A549 (cell line): ENCODE results near the gene DNAJC5G. TPM values are rescaled to one million over a fixed set of nuclear protein-coding genes. Genes with fewer than 3 reads are reported as not detected.
A peak's percentile ranks its signal among the peaks of the same experiment; 100 is the strongest.
"Not testable (repeated sequence)": the region's sequence is repeated elsewhere in the genome, so short reads cannot be mapped to it uniquely, and the experiment has no call there.

Experiments
- ATAC-seq, 2 experiments: fragments of 200-7000 bp in 1 of 2; fragments of >200 bp in 1 of 2; cut with Nextera tagmentation in 1 of 2; cut with Tn5 transposase in 1 of 2; 3 replicates each; pipeline versions ENCODE4 v1.8.0 to v1.9.1; 2018 to 2020; ENCODE audit warnings: mild to moderate bottlenecking in 1 of 2, moderate library complexity in 1 of 2
- CTCF ChIA-PET: fragments of 300-600 bp; sonication (Branson Sonifier 250); formaldehyde crosslinking; extraction: SDS; loops from one replicate; lab custom pipeline; 2021; ENCODE audit warnings: antibody characterized with exemption, inconsistent platforms; lab: Yijun Ruan, JAX
- POLR2A ChIA-PET: fragments of 350-600 bp; formaldehyde crosslinking; extraction: SDS; loops from one replicate; lab custom pipeline; 2021; ENCODE audit warnings: antibody characterized with exemption, inconsistent platforms; lab: Yijun Ruan, JAX
- DNase-seq, 2 experiments: peaks; one replicate each; pipeline versions ENCODE4 v3.0.0 to v3.0.0-alpha.2; 2011 to 2016; ENCODE audit warnings: low read depth in 1 of 2, low spot score in 1 of 2
- FAIRE-seq: peaks from 2 replicates; lab custom pipeline; 2011; peaks lifted over from hg19 to GRCh38; lab: Jason Lieb, UNC
- H3K27ac ChIP-seq, 2 experiments: fragments of >200 bp; sonication (Bioruptor Twin); formaldehyde crosslinking; 3 replicates each; pipeline ENCODE4 v1.5.1; 2016 to 2017
- H3K4me1 ChIP-seq: fragments of >200 bp; sonication (Bioruptor Twin); formaldehyde crosslinking; 3 replicates; pipeline ENCODE4 v1.6.1; 2016
- H3K4me2 ChIP-seq: fragments of >200 bp; sonication (Bioruptor Twin); formaldehyde crosslinking; 3 replicates; pipeline ENCODE4 v1.6.1; 2016
- H3K4me3 ChIP-seq: fragments of >200 bp; sonication (Bioruptor Twin); formaldehyde crosslinking; 3 replicates; pipeline ENCODE4 v1.5.1; 2016
- H3K9me3 ChIP-seq: fragments of >200 bp; sonication (Bioruptor Twin); formaldehyde crosslinking; 3 replicates; pipeline ENCODE4 v1.6.1; 2016
- CHD2 ChIP-seq: fragments of 150-350 bp; IDR thresholded peaks from 2 replicates; pipeline ENCODE4 v1.6.1; 2014; ENCODE audit warnings: low read length; ENCODE audit not compliant: partially characterized antibody
- CTCF ChIP-seq: fragments of >200 bp; sonication (Bioruptor Twin); formaldehyde crosslinking; IDR thresholded peaks from 3 replicates; pipeline ENCODE4 v1.5.1; 2016
- ELK1 ChIP-seq: fragments of 150-350 bp; IDR thresholded peaks from 2 replicates; pipeline ENCODE4 v1.6.1; 2014; ENCODE audit warnings: low read depth, mild to moderate bottlenecking, low read length
- FOSL2 ChIP-seq, 2 experiments: fragments of 450-650 bp in 1 of 2; fragments of >200 bp in 1 of 2; sonication (Bioruptor Twin) in 1 of 2; formaldehyde crosslinking; IDR thresholded peaks; 2 replicates each; pipeline versions ENCODE4 v1.5.0 to v1.6.1; 2016 to 2020; ENCODE audit warnings: mild to moderate bottlenecking in 1 of 2, moderate library complexity in 1 of 2
- GATA3 ChIP-seq: IDR thresholded peaks from 2 replicates; pipeline ENCODE4 v1.6.1; 2012; ENCODE audit warnings: borderline replicate concordance
- JUN ChIP-seq, 2 experiments: fragments of >200 bp; sonication (Bioruptor Twin); formaldehyde crosslinking; IDR thresholded peaks; 2 replicates in 1 of 2; 3 replicates in 1 of 2; pipeline ENCODE4 v1.6.1; 2016 to 2017
- JUNB ChIP-seq: fragments of >200 bp; sonication (Bioruptor Twin); formaldehyde crosslinking; IDR thresholded peaks from 2 replicates; pipeline ENCODE4 v1.6.1; 2016
- MYC ChIP-seq: IDR thresholded peaks from 2 replicates; pipeline ENCODE4 v1.6.1; 2012; ENCODE audit warnings: mild to moderate bottlenecking, inconsistent platforms, low read length, improper control_type of control experiment, borderline replicate concordance
- RAD21 ChIP-seq, 2 experiments: fragments of >200 bp in 1 of 2; sonication (Bioruptor Twin) in 1 of 2; formaldehyde crosslinking in 1 of 2; IDR thresholded peaks in 1 of 2; conservative IDR thresholded peaks in 1 of 2; 2 replicates in 1 of 2; 3 replicates in 1 of 2; pipeline ENCODE4 v1.6.1; 2012 to 2018; ENCODE audit warnings: inconsistent platforms in 1 of 2
- SMC3 ChIP-seq: fragments of >200 bp; sonication (Bioruptor Twin); formaldehyde crosslinking; IDR thresholded peaks from 3 replicates; pipeline ENCODE4 v1.6.1; 2018; ENCODE audit warnings: inconsistent platforms
- TFCP2L1 ChIP-seq: fragments of 250-450 bp; sonication (Bioruptor Pico); IDR thresholded peaks from 2 replicates; pipeline ENCODE4 v1.5.0; 2021; ENCODE audit warnings: mild to moderate bottlenecking
- ZSCAN20 ChIP-seq: fragments of 250-450 bp; sonication (Bioruptor Pico); IDR thresholded peaks from 2 replicates; pipeline ENCODE4 v1.8.0; 2022; ENCODE audit warnings: mild to moderate bottlenecking, moderate library complexity
- WGBS: methylation state at CpG from one replicate; pipeline ENCODE4 v1.1.6; 2017; ENCODE audit errors: missing lambda C conversion rate; 5-methylcytosine and 5-hydroxymethylcytosine counted together
- polyA plus RNA-seq, 4 experiments: library from polyadenylated mRNA; depleted of rRNA in 3 of 4; stranded (reverse); fragments of >200 nt; fragmentation: RNase III in 1 of 4; extraction: RNeasy Plus Mini Kit Qiagen cat#74134 plus additional on column Dnase treatment in 1 of 4; gene quantifications; 2 replicates in 3 of 4; 3 replicates in 1 of 4; pipeline ENCODE4 v1.2.3, GENCODE V29; 2011 to 2017
- TF ChIP-seq, protein P1 (sequence below): fragments of 450-650 bp; IDR thresholded peaks from 2 replicates; pipeline ENCODE4 v1.6.1; 2014; ENCODE audit warnings: antibody characterized with exemption
- TF ChIP-seq, protein P2 (sequence below): fragments of >200 bp; sonication (Bioruptor Twin); formaldehyde crosslinking; IDR thresholded peaks from 3 replicates; pipeline ENCODE4 v1.6.1; 2016
- TF ChIP-seq, protein P3 (sequence below): IDR thresholded peaks from 2 replicates; pipeline ENCODE4 v1.6.1; 2012
- TF ChIP-seq, protein P4 (sequence below): IDR thresholded peaks from 2 replicates; pipeline ENCODE4 v1.6.1; 2012; ENCODE audit warnings: low read depth, borderline replicate concordance
- TF ChIP-seq, protein P5 (sequence below): IDR thresholded peaks from 2 replicates; pipeline ENCODE4 v1.6.1; 2012

Gene DNAJC5G
- polyA plus RNA-seq, 2 of the 4 experiments (the other 2 are of a cell fraction): not detected

GRCh38 chr2:27315122-27315521 is 39.9 kb downstream of the DNAJC5G start (continued):
- TF ChIP-seq FOSL2 (IDR thresholded peaks at IDR 0.05) (no peak), FOSL2 (CRISPR knock-in tag; IDR thresholded peaks at IDR 0.05) (no peak), ZSCAN20 (CRISPR knock-in tag) (no peak)
- TF ChIP-seq, protein P1, sequence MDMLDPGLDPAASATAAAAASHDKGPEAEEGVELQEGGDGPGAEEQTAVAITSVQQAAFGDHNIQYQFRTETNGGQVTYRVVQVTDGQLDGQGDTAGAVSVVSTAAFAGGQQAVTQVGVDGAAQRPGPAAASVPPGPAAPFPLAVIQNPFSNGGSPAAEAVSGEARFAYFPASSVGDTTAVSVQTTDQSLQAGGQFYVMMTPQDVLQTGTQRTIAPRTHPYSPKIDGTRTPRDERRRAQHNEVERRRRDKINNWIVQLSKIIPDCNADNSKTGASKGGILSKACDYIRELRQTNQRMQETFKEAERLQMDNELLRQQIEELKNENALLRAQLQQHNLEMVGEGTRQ: no peak
- TF ChIP-seq, protein P2, sequence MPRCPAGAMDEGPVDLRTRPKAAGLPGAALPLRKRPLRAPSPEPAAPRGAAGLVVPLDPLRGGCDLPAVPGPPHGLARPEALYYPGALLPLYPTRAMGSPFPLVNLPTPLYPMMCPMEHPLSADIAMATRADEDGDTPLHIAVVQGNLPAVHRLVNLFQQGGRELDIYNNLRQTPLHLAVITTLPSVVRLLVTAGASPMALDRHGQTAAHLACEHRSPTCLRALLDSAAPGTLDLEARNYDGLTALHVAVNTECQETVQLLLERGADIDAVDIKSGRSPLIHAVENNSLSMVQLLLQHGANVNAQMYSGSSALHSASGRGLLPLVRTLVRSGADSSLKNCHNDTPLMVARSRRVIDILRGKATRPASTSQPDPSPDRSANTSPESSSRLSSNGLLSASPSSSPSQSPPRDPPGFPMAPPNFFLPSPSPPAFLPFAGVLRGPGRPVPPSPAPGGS: no peak

DNA sequence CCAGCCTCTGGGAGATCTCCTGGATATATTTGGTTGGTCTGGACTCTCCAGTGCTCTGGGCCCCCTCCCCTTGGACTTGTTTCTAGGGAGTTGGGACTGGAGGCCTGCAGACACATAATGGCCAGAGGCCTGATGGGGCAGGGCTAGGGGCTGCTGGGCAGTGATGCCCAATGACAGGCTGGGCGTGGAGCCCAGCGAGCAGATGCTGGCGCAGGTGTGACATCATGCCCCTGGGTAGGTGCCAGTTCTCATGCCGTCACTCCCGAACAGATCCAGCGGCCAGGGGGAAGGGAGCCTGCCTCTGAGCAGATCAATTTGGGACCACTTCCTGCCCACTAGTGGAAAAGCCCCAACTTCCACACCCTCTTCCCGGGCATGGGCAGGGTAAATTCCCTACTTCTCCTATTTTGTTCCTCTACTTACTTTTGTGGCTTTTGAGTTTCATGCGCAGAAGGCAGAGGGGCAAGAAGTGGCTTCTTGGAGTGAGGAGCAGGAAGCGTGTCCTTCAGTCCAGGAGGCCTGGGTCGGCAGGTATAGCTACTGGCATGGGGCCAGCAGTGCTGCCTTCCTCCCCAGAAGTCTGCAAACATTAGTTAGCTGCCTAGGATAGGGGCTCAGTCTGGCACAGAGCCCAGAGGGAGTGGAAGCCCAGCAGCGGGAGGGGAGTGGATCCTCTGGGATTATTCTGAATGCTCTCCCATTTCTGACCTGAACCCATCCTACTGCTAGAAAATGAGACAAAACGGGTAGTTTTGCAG is 41.6 kb downstream of the DNAJC5G start:
- POLR2A ChIA-PET: no interaction called here
- no peak for FAIRE-seq
- H3K4me2 ChIP-seq: no peak overlapping the region
- no peak overlapping the region for H3K4me3 ChIP-seq
- peaks cover 19% of the 10 kb centered on the region for H3K4me1 ChIP-seq
- DNase-seq: no peak
- WGBS: 84% methylated on average over 12 of the region's 12 CpGs
- H3K27ac ChIP-seq: no peak overlapping the region
- TF ChIP-seq, protein P3, sequence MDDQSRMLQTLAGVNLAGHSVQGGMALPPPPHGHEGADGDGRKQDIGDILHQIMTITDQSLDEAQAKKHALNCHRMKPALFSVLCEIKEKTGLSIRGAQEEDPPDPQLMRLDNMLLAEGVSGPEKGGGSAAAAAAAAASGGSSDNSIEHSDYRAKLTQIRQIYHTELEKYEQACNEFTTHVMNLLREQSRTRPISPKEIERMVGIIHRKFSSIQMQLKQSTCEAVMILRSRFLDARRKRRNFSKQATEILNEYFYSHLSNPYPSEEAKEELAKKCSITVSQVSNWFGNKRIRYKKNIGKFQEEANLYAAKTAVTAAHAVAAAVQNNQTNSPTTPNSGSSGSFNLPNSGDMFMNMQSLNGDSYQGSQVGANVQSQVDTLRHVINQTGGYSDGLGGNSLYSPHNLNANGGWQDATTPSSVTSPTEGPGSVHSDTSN: no peak
- TF ChIP-seq CHD2: no peak
- no peaks in the 10 kb centered on the region for H3K9me3 ChIP-seq
- CTCF ChIA-PET: interaction anchor here (0.7 to 12.8 kb wide), 7 partner anchors 8 to 218 kb away, joined by 3 to 171 read pairs (median 17); partner anchors contain the start of genes EIF2B4 and ZNF513
- ATAC-seq: no peak

- FAIRE-seq: not testable (repeated sequence)
Observed at GRCh38 chr2:27319839-27320238, 44.6 kb downstream of the DNAJC5G start.

DNA sequence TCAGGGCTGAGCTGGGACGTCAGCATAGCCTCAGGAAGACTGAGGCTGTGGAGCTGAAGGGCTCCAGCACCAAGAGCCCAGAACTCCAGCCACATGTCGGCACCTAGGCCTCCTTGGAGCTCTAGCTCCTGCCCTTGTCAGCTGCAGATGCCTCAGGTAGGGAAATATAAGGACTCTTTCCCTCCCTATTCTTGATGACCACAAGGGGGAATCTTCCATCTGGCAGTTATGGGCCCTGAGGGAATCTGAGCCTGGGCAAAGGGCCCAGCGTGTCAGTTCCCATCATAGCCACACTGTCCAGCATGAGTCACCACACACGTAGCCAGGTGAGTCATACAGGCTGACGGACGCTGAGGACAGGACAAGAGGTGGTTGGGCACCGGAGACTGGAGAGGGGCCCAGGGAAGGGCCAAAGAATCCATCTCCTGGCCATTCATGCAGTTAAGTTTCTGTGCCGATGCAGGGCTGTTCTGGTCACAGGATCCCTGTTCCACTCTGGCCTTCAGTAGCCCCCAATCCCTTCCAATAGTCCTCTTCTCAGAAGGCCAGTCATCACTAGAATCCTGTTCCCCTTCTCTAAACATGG is 45.8 kb downstream of the DNAJC5G start:
- CTCF ChIA-PET: interaction anchor here (0.7 to 12.8 kb wide), 28 partner anchors 8 to 295 kb away, joined by 3 to 171 read pairs (median 4); partner anchors contain the start of genes EIF2B4, SNX17, TRIM54 and ZNF513
- DNase-seq: peak; percentile 96 to 98
- TF ChIP-seq SMC3 (peak; percentile 60), RAD21 (conservative IDR thresholded peaks at IDR 0.05 in 1 of 2, IDR thresholded peaks at IDR 0.05 in 1 of 2) (peak; percentile 55 to 56; a peak in 3 of 5 replicates), JUNB (peak; percentile 93), JUN (IDR thresholded peaks at IDR 0.05) (peak; percentile 35 to 86; a peak in 3 of 5 replicates), TFCP2L1 (CRISPR knock-in tag) (no peak), GATA3 (peak; percentile 62; the same call in 1 of the 2 replicates), CTCF (peak; percentile 59), ELK1 (no peak), MYC (0 out of 2 replicates have a peak, but pooled peaks have one; percentile 41), FOSL2 (IDR thresholded peaks at IDR 0.05) (peak; percentile 99), FOSL2 (CRISPR knock-in tag; IDR thresholded peaks at IDR 0.05) (peak; percentile 100)
- TF ChIP-seq, protein P4, sequence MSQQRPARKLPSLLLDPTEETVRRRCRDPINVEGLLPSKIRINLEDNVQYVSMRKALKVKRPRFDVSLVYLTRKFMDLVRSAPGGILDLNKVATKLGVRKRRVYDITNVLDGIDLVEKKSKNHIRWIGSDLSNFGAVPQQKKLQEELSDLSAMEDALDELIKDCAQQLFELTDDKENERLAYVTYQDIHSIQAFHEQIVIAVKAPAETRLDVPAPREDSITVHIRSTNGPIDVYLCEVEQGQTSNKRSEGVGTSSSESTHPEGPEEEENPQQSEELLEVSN: no peak; the same call in 1 of the 2 replicates
- TF ChIP-seq, protein P5, sequence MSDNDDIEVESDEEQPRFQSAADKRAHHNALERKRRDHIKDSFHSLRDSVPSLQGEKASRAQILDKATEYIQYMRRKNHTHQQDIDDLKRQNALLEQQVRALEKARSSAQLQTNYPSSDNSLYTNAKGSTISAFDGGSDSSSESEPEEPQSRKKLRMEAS: peak; percentile 85
- TF ChIP-seq, protein P3: 0 out of 2 replicates have a peak, but pooled peaks have one; percentile 46
- H3K9me3 ChIP-seq: no peaks in the 10 kb centered on the region
- POLR2A ChIA-PET: interaction anchor here (0.6 to 1.0 kb wide), 2 partner anchors 11 to 18 kb away, joined by 3 to 10 read pairs; no protein-coding TSS in a partner anchor
- H3K27ac ChIP-seq: peak overlapping the region; percentile 93 to 99
- peak; percentile 86 to 88 for ATAC-seq
- peak; percentile 51 for FAIRE-seq
- 4% methylated on average over 8 of the region's 8 CpGs for WGBS
- peaks cover 31% of the 10 kb centered on the region for H3K4me1 ChIP-seq
- H3K4me2 ChIP-seq: peak overlapping the region; percentile 82
- H3K4me3 ChIP-seq: peak overlapping the region; percentile 58; the same call in 1 of the 3 replicates

More at GRCh38 chr2:27319839-27320238, 44.6 kb downstream of the DNAJC5G start:
- WGBS: 88% methylated on average over 15 of the region's 15 CpGs
- ChIA-PET POLR2A (interaction anchor here (0.7 kb wide), 2 partner anchors 26 to 94 kb away, joined by 4 read pairs; no protein-coding TSS in a partner anchor), CTCF (interaction anchor here (0.9 to 12.8 kb wide), 14 partner anchors 9 to 296 kb away, joined by 3 to 171 read pairs (median 6); partner anchors contain the start of genes EIF2B4, SNX17 and ZNF513)
- not testable (repeated sequence) for H3K4me2 ChIP-seq, H3K4me3 ChIP-seq, ATAC-seq, H3K27ac ChIP-seq, H3K9me3 ChIP-seq, DNase-seq
- H3K4me1 ChIP-seq: peaks cover 31% of the 10 kb centered on the region
